ENCODE measurements around the gene SNPH. TPM values are rescaled to one million over a fixed set of nuclear protein-coding genes. Genes with fewer than 3 reads are reported as not detected.

SNPH gene
- total RNA-seq, 4 donors from 2014 or later, result 0.53 to 6.6 (median 2.4) TPM

- Histone ChIP-seq H3K27ac (no peak overlapping the region), H3K27me3 (no peaks in the 10 kb centered on the region), H3K4me3 (no peak overlapping the region), H3K4me1 (peaks cover 0 to 13% (median 0%) of the 10 kb centered on the region in 4 donors), H3K36me3 (no peaks in the 10 kb centered on the region), H3K9me3 (no peaks in the 10 kb centered on the region)
- DNase-seq, result no peak
- TF ChIP-seq, protein P1, sequence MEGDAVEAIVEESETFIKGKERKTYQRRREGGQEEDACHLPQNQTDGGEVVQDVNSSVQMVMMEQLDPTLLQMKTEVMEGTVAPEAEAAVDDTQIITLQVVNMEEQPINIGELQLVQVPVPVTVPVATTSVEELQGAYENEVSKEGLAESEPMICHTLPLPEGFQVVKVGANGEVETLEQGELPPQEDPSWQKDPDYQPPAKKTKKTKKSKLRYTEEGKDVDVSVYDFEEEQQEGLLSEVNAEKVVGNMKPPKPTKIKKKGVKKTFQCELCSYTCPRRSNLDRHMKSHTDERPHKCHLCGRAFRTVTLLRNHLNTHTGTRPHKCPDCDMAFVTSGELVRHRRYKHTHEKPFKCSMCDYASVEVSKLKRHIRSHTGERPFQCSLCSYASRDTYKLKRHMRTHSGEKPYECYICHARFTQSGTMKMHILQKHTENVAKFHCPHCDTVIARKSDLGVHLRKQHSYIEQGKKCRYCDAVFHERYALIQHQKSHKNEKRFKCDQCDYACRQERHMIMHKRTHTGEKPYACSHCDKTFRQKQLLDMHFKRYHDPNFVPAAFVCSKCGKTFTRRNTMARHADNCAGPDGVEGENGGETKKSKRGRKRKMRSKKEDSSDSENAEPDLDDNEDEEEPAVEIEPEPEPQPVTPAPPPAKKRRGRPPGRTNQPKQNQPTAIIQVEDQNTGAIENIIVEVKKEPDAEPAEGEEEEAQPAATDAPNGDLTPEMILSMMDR (IDR thresholded peaks at IDR 0.05), result no peak
- no peak for TF ChIP-seq POLR2A (IDR thresholded peaks at IDR 0.05)
Measured at GRCh38 chr20:1286267-1287024, 20.4 kb downstream of the SNPH start.

DNA sequence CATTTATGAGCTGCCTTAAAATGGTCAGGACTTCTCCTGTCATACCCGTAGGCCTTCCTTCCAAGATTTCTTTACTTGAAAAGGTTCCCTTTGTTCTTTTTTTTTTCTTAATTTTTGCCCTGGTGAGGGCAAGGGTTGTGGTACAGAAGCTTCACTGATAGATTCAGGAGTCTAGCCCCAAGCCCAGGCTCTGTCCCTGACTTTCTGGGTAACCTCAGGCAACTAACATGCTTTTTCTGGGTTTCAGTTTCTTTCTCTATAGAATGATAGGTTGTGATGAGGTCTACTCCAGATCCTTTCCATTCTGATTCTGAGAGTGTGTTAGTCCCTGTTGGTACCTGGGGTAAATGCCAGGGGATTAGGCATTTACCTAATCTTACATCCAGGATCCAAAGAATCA lies 21.2 kb downstream of the SNPH start:
- no peaks in the 10 kb centered on the region for H3K36me3 ChIP-seq
- TF ChIP-seq, protein P1 (IDR thresholded peaks at IDR 0.05), result no peak
- TF ChIP-seq POLR2A (IDR thresholded peaks at IDR 0.05), result no peak
- H3K9me3 ChIP-seq, result no peaks in the 10 kb centered on the region
- H3K4me1 ChIP-seq, result peaks cover 0 to 7% (median 0%) of the 10 kb centered on the region in 4 donors
- no peak overlapping the region for H3K4me3 ChIP-seq
- no peak for DNase-seq
- no peak overlapping the region for H3K27ac ChIP-seq
- H3K27me3 ChIP-seq, result no peaks in the 10 kb centered on the region

DNA sequence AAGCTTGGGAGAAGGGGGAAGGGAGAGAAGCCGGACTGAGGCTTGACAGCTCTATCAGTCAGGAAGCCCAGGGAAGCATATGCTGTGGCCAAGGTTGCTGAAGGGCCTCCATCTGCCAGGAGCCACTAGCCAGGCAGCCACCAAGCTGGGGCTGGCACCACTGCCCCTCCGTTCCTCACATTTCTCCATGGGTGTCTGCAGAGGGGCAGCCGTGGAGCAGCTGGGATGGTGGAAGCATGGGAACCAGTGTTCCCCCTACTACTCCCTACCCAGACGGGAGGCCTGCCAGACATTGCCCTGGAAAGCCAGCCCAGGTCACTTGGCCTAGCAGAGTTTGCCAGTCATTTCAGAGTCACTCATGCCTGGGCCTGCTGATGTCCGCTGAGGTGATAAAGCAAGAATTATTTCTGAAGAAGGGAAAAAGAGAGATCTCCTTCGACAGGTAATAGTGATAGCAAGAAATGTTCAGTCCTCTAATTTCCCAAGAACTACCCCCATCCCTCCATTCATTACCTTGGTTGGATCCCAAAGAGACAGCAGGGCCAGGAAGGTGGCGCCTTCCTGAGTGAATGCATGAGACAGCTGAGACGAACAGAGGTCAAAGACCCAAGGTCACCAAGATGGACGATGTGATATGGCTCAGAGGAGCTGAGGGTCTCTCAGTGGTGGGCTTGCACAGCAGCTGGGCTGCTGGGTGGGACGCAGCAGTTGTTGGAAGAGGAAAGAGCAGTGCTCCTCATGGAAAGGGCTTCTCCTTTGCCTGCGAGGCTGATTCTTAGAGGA lies 21.9 kb downstream of the SNPH start:
- H3K9me3 ChIP-seq, result no peaks in the 10 kb centered on the region
- H3K36me3 ChIP-seq, result no peaks in the 10 kb centered on the region
- no peak for DNase-seq
- H3K4me3 ChIP-seq, result no peak overlapping the region
- TF ChIP-seq, protein P1 (IDR thresholded peaks at IDR 0.05), result no peak
- TF ChIP-seq POLR2A (IDR thresholded peaks at IDR 0.05), result no peak
- H3K27me3 ChIP-seq, result no peaks in the 10 kb centered on the region
- no peak overlapping the region for H3K27ac ChIP-seq
- H3K4me1 ChIP-seq, result peaks cover 0 to 7% (median 0%) of the 10 kb centered on the region in 4 donors

DNA sequence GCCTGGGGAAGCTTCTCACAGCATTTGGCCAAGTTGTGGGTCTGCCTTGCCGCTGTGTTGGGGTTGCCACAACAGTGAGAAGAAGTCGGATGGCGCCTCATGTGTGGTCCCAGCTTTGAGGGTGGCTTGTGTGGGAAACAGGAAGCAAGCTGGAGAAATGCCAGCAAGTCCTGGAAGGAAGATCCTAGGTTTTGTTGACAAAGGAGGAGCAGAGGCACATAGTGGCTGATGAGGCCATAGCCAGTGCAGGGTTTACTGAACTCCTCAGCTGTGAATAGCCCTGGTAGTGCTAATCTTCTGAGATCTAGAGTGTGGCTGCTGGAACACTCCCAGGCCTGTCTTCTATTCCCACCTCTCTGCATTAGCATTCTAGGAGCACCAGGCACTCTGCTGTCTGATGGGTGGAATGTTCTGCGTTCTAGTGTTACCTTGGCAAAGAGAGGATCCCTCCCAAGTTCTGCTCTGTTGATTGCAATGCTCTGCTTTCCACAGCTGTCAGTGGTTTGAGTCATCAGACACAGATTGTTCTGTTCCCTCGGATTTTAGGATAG lies 25.2 kb downstream of the SNPH start:
- Histone ChIP-seq H3K9me3 (no peaks in the 10 kb centered on the region), H3K36me3 (no peaks in the 10 kb centered on the region)
- no peak for DNase-seq

DNA sequence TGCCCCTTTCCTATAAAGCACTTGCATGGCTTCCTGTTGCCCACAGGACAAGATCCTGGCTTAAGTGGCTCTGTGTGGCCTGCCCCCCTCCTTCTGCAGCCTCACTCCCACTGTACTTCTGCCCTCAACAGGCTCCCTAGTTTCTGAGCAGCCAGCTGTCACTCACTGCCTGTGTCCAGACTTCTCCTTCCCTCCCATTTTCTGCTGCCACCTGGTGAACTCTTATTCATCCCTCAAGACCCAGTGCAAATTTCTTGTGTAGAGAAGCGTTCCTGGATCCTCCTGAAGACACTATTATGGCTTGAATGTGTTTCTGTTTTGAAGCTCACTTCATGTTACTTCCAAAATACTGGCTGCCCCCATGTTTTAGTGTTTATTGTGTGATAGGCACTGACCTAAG lies 26.5 kb downstream of the SNPH start:
- Histone ChIP-seq H3K4me1 (peaks cover 0 to 7% (median 0%) of the 10 kb centered on the region in 4 donors), H3K4me3 (no peak overlapping the region), H3K27me3 (no peaks in the 10 kb centered on the region), H3K36me3 (no peaks in the 10 kb centered on the region), H3K27ac (no peak overlapping the region), H3K9me3 (no peaks in the 10 kb centered on the region)
- TF ChIP-seq, protein P1 (IDR thresholded peaks at IDR 0.05), result no peak
- TF ChIP-seq POLR2A (IDR thresholded peaks at IDR 0.05), result no peak
- no peak for DNase-seq

More for the DNA sequence above, 25.2 kb downstream of the SNPH start:
- TF ChIP-seq, protein P1 (IDR thresholded peaks at IDR 0.05), result no peak
- no peak for TF ChIP-seq POLR2A (IDR thresholded peaks at IDR 0.05)
- H3K27ac ChIP-seq, result peak overlapping the region in 2 of 4 donors; percentile 3 to 12
- H3K4me1 ChIP-seq, result peaks cover 0 to 7% (median 0%) of the 10 kb centered on the region in 4 donors
- no peaks in the 10 kb centered on the region for H3K27me3 ChIP-seq
- H3K4me3 ChIP-seq, result no peak overlapping the region

Data from Peyer's patch (tissue), 4 donors.